IPS-11a (cell line): ENCODE data around the gene CRKL.
"Not testable (repeated sequence)": the region's sequence is repeated elsewhere in the genome, so short reads cannot be mapped to it uniquely, and the experiment has no call there.

ENCODE experiments used
- H3K4me3 ChIP-seq: one replicate; pipeline ENCODE4 v1.5.1; 2013; ENCODE audit warnings: low read depth, low read length, control low read depth

Gene CRKL

GRCh38 chr22:20965888-20966855 lies 49.0 kb downstream of the CRKL start:
- H3K4me3 ChIP-seq = no peak overlapping the region

DNA sequence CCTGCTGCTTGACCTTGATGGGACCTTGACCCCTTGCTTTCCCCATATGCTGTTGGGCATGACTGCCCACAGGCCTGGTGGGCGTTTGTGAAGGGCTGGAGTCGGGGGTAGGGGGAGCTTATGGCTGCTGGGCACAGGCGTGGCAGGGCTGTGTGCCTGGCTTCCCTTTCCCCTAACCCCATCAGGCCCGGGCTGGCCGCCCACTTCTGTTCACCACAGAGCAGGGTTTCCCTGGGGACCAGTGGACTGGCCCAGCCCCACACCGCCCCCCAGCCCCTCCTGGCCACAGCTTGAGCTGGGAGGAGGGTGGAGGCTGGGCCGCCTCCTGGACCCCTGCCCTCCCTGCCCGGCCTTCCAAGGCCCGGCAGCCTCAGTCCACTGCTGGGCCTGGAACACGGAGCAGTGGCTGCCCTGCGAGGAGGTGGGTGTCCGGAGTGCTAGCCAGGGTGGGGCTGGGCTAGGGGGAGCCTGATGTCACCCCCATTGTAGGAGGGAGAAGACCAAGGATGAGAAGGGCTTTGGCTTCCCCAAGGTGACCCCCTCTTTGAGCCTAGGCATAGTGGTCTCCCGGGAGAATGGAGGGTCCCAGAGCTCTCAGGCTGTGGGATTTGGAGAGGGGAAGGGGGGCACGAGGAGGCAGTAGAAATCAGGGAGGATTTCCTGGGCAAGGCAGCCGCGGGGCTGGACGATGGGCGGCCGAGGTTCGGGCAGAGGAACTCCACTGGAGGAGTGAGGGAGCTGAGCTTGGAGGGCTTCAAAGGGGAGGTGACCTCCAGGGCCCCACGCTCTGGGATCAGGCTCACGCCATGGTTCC lies 49.9 kb downstream of the CRKL start, which contains the start of gene AIFM3:
Gene AIFM3, plus strand, starts transcription at position 373 of the 814 bp plus-strand sequence. CDS start 690 bp downstream, outside the sequence.
- no peak within 1 kb of the TSS for H3K4me3 ChIP-seq

- no peak overlapping the region for H3K4me3 ChIP-seq
Observed at GRCh38 chr22:20967697-20968211, 50.5 kb downstream of the CRKL start.

GRCh38 chr22:20968281-20968977 lies 51.2 kb downstream of the CRKL start:
- H3K4me3 ChIP-seq = no peak overlapping the region

- no peak overlapping the region for H3K4me3 ChIP-seq
Observed at GRCh38 chr22:20970939-20971657, 53.9 kb downstream of the CRKL start.

DNA sequence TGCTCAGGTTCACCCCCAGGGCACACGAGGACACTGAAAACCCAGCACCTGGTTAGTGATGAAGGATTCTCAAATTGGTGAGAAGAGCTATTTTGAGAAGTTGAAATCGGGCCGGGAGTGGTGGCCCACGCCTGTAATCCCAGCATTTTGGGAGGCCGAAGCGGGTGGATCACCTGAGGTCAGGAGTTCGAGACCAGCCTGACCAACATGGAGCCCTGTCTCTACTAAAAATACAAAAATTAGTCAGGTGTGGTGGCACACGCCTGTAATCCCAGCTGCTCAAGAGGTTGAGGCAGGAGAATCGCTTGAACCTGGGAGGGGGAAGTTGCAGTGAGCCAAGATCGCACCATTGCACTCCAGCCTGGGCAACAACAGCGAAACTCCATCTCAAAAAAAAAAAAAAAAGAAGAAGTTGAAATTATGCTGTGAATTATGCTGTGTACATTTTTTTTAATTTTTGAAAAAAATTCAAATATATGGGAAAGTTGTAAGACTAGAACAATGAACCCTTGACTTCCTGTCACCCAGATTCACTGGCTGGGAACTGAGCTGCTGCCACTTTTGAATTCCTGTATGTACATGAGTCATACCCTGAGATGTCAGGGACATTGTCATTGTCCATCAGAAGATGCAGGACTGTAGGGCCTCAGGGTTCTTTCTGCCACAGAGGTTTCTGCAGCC lies 54.9 kb downstream of the CRKL start:
- H3K4me3 ChIP-seq = not testable (repeated sequence)

DNA sequence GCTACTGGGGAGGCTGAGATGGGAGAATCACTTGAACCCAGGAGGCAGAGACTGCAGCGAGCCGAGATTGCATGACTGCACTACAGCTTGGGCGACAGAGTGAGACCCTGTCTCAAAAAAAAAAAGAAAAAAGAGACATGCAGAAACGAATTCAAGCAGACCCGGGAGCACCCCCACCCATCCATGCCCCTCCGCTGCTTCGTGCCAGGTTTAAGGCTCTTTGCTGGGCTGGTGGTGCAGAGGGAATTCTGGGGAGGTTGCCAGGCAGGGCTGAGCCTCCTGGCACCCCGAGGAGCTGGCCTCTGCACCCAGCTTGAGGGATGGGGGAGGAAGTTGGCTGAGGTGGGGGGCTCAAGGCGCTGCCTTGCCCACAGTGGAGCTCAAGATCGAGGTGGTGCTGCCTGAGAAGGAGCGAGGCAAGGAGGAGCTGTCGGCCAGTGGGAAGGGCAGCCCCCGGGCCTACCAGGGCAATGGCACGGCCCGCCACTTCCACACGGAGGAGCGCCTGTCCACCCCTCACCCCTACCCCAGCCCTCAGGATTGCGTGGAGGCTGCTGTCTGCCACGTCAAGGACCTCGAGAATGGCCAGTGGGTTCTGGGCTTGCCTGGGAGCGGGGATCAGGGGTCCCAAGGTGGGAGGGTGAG lies 55.8 kb downstream of the CRKL start:
- H3K4me3 ChIP-seq = no peak overlapping the region

DNA sequence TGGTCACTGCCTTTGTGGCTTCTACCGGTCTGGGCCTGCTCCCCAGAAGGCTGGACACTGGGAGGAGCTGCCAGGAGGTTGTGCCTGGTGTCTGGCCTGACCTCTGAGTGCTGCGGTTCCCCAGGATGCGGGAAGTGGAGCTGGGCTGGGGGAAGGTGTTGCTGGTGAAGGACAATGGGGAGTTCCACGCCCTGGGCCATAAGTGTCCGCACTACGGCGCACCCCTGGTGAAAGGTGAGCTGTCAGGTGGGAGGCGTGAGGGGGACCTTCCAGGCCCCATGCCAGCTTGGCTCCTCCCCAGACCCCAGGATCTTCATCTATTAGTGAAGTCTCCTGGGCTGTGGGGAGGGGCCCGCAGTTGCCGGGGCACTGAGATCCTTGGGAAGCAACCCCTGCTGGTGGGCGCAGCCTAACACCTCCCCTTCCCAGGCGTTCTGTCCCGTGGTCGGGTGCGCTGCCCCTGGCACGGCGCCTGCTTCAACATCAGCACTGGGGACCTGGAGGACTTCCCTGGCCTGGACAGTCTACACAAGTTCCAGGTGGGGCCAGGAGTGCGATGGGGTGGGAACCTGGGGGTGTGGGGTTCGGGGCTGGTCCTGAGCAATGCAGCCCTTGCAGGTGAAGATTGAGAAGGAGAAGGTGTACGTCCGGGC lies 56.6 kb downstream of the CRKL start:
- H3K4me3 ChIP-seq = no peak overlapping the region

DNA sequence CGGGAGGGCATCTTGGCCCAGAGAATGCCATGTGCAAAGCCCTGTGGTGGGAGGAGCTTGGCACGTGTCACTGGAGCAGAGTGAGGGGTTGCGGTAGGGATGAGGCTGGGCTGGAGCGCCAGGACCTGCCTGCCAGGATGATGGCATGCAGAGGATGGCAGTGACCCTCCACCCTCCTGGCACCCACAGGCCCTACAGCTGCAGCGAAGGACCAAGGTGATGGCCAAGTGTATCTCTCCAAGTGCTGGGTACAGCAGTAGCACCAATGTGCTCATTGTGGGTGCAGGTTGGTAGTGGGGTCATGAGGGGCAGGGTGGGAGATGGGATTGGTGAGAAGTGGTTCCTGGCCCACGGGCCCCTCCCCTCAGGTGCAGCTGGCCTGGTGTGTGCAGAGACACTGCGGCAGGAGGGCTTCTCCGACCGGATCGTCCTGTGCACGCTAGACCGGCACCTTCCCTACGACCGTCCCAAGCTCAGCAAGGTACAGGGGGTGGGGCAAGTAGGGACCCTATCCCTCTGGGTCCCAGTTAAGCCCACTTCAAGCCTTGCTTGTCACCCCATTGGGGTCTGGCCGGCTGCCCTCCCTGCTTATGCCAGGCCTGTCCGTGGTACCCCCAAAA lies 57.2 kb downstream of the CRKL start:
- H3K4me3 ChIP-seq = no peak overlapping the region

- no peak overlapping the region for H3K4me3 ChIP-seq
Observed at GRCh38 chr22:20975541-20976290, 58.5 kb downstream of the CRKL start.

GRCh38 chr22:20976291-20976877 lies 59.2 kb downstream of the CRKL start:
- no peak overlapping the region for H3K4me3 ChIP-seq

- no peak overlapping the region for H3K4me3 ChIP-seq
Observed at GRCh38 chr22:20977019-20977418, 59.8 kb downstream of the CRKL start.

- H3K4me3 ChIP-seq = no peak overlapping the region
Observed at GRCh38 chr22:20977516-20978170, 60.4 kb downstream of the CRKL start.

DNA sequence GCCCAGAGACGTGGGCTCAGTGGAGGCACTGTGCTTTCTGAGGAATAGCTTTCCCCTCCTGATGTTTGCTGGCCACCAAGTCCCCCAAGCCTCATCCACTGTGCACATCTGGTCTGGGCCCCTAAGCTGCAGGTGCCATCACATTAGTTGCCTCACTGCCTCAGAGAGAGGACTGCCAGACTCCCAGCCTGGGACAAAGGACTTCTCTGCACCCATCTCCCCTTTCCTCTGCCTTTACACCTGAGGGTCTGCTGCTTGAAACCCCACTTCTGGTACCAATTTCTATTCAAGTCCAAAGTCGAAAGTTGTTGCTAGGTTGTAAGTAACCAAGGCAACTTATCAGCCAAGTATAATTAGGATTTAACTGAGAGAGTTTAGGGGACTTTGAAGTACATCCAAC lies 61.2 kb downstream of the CRKL start:
- no peak overlapping the region for H3K4me3 ChIP-seq

DNA sequence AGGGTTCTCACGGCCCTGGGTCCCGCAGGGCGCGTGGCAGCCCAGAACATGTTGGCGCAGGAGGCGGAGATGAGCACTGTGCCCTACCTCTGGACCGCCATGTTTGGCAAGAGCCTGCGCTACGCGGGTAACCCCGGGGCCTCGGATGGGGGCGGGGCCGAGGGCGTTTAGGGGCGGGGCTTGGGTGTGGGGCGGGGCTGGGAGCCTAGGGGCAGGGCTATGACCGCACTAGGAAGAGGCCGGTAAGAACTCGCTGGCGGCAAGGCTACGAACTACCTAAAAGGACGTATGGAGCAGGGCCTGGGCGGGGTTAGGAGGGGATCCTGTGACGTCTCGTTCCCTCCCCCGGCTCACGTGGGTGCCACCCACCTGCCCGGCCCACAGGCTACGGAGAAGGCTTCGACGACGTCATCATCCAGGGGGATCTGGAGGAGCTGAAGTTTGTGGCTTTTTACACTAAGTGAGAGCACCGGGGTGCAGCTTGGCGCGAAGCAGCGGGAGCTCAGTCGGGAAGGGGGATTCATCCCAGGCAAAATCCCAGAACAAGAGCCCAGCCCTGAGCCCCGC lies 62.1 kb downstream of the CRKL start:
- H3K4me3 ChIP-seq = peak overlapping the region; percentile 6

GRCh38 chr22:20979940-20980453 lies 62.8 kb downstream of the CRKL start:
- H3K4me3 ChIP-seq = peak overlapping the region; percentile 6
